ENCODE measurements around the gene RBMXL3.

RBMXL3 gene

DNA sequence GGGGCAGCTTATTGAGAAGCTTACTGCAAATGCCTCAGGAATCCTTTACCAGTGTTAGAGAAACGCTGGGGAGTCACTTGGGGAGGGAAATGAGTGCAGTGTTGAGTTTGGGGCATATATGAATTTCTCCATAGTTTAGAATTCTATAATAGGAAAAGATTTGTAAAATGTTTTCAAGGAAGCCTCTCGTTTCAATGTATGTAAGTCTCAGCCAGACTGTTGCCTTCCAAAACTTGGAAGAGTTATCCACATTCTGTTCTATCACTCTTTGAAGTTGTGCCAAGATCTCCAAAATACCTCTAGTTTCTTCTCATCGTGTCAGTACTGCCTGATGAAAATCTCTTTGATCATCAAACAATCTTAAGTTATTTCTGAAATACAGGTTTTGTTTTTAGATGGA is 45.3 kb downstream of the RBMXL3 start:
- no peak for DNase-seq

DNA sequence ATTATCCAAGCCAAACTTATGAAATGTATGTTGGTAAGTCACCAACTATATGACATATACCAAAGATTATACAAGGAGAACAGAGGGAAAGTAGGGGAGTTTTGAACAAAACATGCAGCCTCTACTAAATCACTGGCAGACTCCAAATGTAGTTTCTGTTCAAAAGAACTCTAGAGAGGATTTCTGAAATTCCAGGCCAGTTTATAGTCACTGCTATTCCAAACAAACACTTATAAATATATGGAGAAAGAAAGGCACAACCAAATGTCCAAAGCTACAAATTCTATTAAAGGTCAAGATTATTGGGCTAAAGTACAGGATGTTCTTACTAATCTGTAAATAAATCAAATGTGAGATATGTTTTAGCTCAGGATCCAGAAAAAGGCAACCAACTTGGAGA is 47.4 kb downstream of the RBMXL3 start:
- DNase-seq: no peak

DNA sequence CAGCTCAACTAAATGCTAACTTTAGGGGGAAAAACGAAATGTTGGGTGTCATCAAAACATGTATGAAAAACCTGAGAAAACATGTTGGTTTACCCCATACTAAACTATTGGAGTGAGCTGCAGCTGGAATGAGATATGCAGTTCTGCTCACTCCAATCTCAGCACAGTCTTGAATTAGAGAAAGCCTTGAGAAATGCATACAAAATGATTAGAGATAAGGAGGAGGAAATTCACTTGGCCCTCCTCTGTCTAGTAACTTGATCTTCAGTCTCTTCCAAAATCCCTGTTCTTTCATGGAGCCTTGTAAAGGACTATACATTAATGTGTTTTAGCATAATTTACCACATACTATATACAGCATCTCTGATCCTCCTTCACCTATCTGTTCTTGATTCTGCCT is 47.8 kb downstream of the RBMXL3 start:
- no peak for DNase-seq
